K562 (cell line): Measurements from ENCODE around the gene KLK11. TPM values are rescaled to one million over a fixed set of nuclear protein-coding genes. Genes with fewer than 3 reads are reported as not detected.

Experiments
- ATAC-seq: fragments of 200-7000 bp; cut with Tn5 transposase; 3 replicates; pipeline ENCODE4 v1.9.1; 2020; ENCODE audit warnings: moderate library complexity
- BruUV-seq: library from RNA; stranded (reverse); fragments of 400-500 nt; replicated peaks from 2 replicates; lab custom pipeline; 2021; lab: Mats Ljungman, UMichigan
- CTCF ChIA-PET: fragments of 300-600 bp; formaldehyde crosslinking; extraction: SDS; loops from one replicate; lab custom pipeline; 2021; ENCODE audit warnings: low intra/inter-chr PET ratio; lab: Yijun Ruan, JAX
- POLR2A ChIA-PET: fragments of 300-600, 350-650 bp; sonication (Branson Sonifier 250); formaldehyde crosslinking; extraction: SDS; loops from one replicate; lab custom pipeline; 2021; ENCODE audit warnings: antibody characterized with exemption, inconsistent platforms; lab: Yijun Ruan, JAX
- DNase-seq, 4 experiments: peaks; one replicate each; pipeline versions ENCODE4 v3.0.0 to v3.0.0-alpha.2; 2011 to 2018; ENCODE audit warnings: low spot score in 3 of 4, mixed read lengths in 3 of 4; ENCODE audit errors: extremely low read depth in 1 of 4
- FAIRE-seq: peaks from 2 replicates; lab custom pipeline; 2011; peaks lifted over from hg19 to GRCh38; lab: Jason Lieb, UNC
- H2AFZ ChIP-seq: 2 replicates; pipeline ENCODE4 v1.6.0; 2011; ENCODE audit warnings: low read depth, low read length, control low read depth, inconsistent platforms
- H3K27ac ChIP-seq: fragments of 200-600 bp; 3 replicates; pipeline ENCODE4 v1.8.0; 2011; ENCODE audit warnings: low read depth, mild to moderate bottlenecking, control low read depth, inconsistent platforms, low read length, moderate library complexity, mixed read lengths; ENCODE audit errors: extremely low read depth
- H3K27me3 ChIP-seq, 2 experiments: fragments of 300-600 bp in 1 of 2; 2 replicates in 1 of 2; 3 replicates in 1 of 2; pipeline versions ENCODE4 v1.6.0 to v1.8.0; 2011; ENCODE audit warnings: inconsistent platforms in 2 of 2, low read length in 2 of 2, mild to moderate bottlenecking in 1 of 2, mixed read lengths in 1 of 2, moderate library complexity in 1 of 2; ENCODE audit not compliant: control insufficient read depth in 2 of 2, insufficient read depth in 2 of 2
- H3K36me3 ChIP-seq: fragments of 300-600 bp; 3 replicates; pipeline ENCODE4 v1.8.0; 2011; ENCODE audit warnings: mild to moderate bottlenecking, low read length, inconsistent platforms; ENCODE audit not compliant: control insufficient read depth, insufficient read depth
- H3K4me1 ChIP-seq, 2 experiments: fragments of 200-600 bp in 1 of 2; replicated peaks in 1 of 2; 2 replicates in 1 of 2; 3 replicates in 1 of 2; pipeline versions ENCODE4 v1.5.1 to v1.8.0; 2011; ENCODE audit warnings: inconsistent platforms in 2 of 2, low read length in 2 of 2, mild to moderate bottlenecking in 1 of 2, mixed read lengths in 1 of 2, moderate library complexity in 1 of 2; ENCODE audit not compliant: control insufficient read depth in 2 of 2, insufficient read depth in 2 of 2
- H3K4me2 ChIP-seq: 2 replicates; pipeline ENCODE4 v1.6.1; 2011; ENCODE audit warnings: low read length, control low read depth, inconsistent platforms, mixed read lengths; ENCODE audit not compliant: insufficient read depth
- H3K4me3 ChIP-seq: fragments of 200-600 bp; sonication (generic), shearing (Covaris generic); 2 replicates; pipeline ENCODE4 v1.5.1; 2016; ENCODE audit warnings: control low read depth, inconsistent platforms
- H3K79me2 ChIP-seq: fragments of 200-600 bp; 3 replicates; pipeline ENCODE4 v1.8.0; 2011; ENCODE audit warnings: low read length, inconsistent platforms; ENCODE audit not compliant: control insufficient read depth, insufficient read depth
- H3K9ac ChIP-seq, 2 experiments: 2 replicates each; pipeline versions ENCODE4 v1.6.0 to v1.6.1; 2011; ENCODE audit warnings: low read depth in 2 of 2, low read length in 2 of 2, control low read depth in 1 of 2, inconsistent platforms in 1 of 2, mild to moderate bottlenecking in 1 of 2, mixed read lengths in 1 of 2; ENCODE audit not compliant: insufficient read depth in 1 of 2
- H3K9me1 ChIP-seq: one replicate; pipeline ENCODE4 v1.6.0; 2011; ENCODE audit warnings: inconsistent platforms, mild to moderate bottlenecking, low read length, moderate library complexity; ENCODE audit not compliant: control insufficient read depth, insufficient read depth
- H3K9me3 ChIP-seq: replicated peaks from 2 replicates; pipeline ENCODE4 v1.5.1; 2011; ENCODE audit warnings: low read depth, low read length, inconsistent platforms; ENCODE audit not compliant: control insufficient read depth, insufficient read depth
- H4K20me1 ChIP-seq: replicated peaks from 2 replicates; pipeline ENCODE4 v1.6.1; 2011; ENCODE audit warnings: low read length, inconsistent platforms, mixed read lengths; ENCODE audit not compliant: control insufficient read depth, insufficient read depth
- CTBP1 ChIP-seq: fragments of 450-650 bp; IDR thresholded peaks from 2 replicates; pipeline ENCODE4 v1.6.1; 2016; ENCODE audit warnings: borderline replicate concordance
- HDAC2 ChIP-seq: fragments of 450-650 bp; IDR thresholded peaks from 2 replicates; pipeline ENCODE4 v1.6.1; 2016; ENCODE audit warnings: mild to moderate bottlenecking
- KDM1A ChIP-seq, 2 experiments: fragments of 450-650 bp; IDR thresholded peaks; 2 replicates each; pipeline ENCODE4 v1.6.1; 2016; ENCODE audit warnings: mild to moderate bottlenecking in 2 of 2
- RBM17 ChIP-seq: fragments of 200-400 bp; formaldehyde crosslinking; IDR thresholded peaks from 2 replicates; pipeline ENCODE4 v1.6.1; 2017; ENCODE audit warnings: low read depth, mild to moderate bottlenecking, low read length, borderline replicate concordance
- RCOR1 ChIP-seq, 2 experiments: IDR thresholded peaks; 2 replicates each; pipeline ENCODE4 v1.6.1; 2012; ENCODE audit warnings: low read depth in 2 of 2, low read length in 2 of 2, borderline replicate concordance in 1 of 2, improper control_type of control experiment in 1 of 2
- YBX1 ChIP-seq: fragments of 450-650 bp; IDR thresholded peaks from 2 replicates; pipeline ENCODE4 v1.7.1; 2016; ENCODE audit warnings: mild to moderate bottlenecking
- ZNF143 ChIP-seq: sonication (generic); formaldehyde crosslinking; IDR thresholded peaks from 2 replicates; pipeline ENCODE4 v1.9.0; 2022; ENCODE audit warnings: mild to moderate bottlenecking, missing genetic modification reagents
- WGBS: fragments of 100-300 bp; shearing (Covaris generic); methylation state at CpG from one replicate; pipeline ENCODE4 v1.1.6; 2016; ENCODE audit warnings: low coverage, mixed read lengths; ENCODE audit not compliant: insufficient coverage; ENCODE audit errors: missing lambda C conversion rate; 5-methylcytosine and 5-hydroxymethylcytosine counted together
- in situ Hi-C: fragments of 300-500 bp; cut with MboI; formaldehyde crosslinking; loops from 4 replicates; pipeline ENCODE4 v1.15.0; 2018; ENCODE audit warnings: inconsistent platforms, mixed read lengths
- intact Hi-C: fragments of 100-400 bp; cut with micrococcal nuclease; formaldehyde crosslinking; loops from 2 replicates; pipeline ENCODE4 v1.14.2; 2022
- polyA plus RNA-seq, 8 experiments: library from polyadenylated mRNA; depleted of rRNA in 4 of 8; stranded (reverse) in 5 of 8; unstranded in 3 of 8; fragments of >200 nt; fragmentation: Nextera tagmentation in 2 of 8; fragmentation: Illumina TruSeq in 1 of 8; extraction: Ambion mirVana in 2 of 8; extraction: Trizol in 1 of 8; gene quantifications; 2 replicates each; pipeline versions ENCODE4 v1.2.1 to v1.2.3, GENCODE V29; 2011 to 2014; ENCODE audit warnings: inconsistent platforms in 1 of 8, missing spikeins in 1 of 8
- total RNA-seq, 7 experiments: library from RNA; depleted of rRNA in 6 of 7; stranded (reverse); fragments of >200 nt in 6 of 7; fragmentation: Illumina TruSeq in 2 of 7; extraction: Trizol in 2 of 7; gene quantifications; 2 replicates each; pipeline versions ENCODE4 v1.2.1 to v1.2.3, GENCODE V29; 2011 to 2021; ENCODE audit warnings: low replicate concordance in 1 of 7
- TF ChIP-seq, protein P1 (sequence below): sonication (generic); formaldehyde crosslinking; IDR thresholded peaks from 2 replicates; pipeline ENCODE4 v1.8.0; 2023; ENCODE audit warnings: mild to moderate bottlenecking, missing genetic modification reagents

Gene KLK11
- total and polyA plus RNA-seq, 9 of the 15 experiments (the other 6 are each of a cell fraction or from before 2014, with no cell fraction given), result not detected

DNA sequence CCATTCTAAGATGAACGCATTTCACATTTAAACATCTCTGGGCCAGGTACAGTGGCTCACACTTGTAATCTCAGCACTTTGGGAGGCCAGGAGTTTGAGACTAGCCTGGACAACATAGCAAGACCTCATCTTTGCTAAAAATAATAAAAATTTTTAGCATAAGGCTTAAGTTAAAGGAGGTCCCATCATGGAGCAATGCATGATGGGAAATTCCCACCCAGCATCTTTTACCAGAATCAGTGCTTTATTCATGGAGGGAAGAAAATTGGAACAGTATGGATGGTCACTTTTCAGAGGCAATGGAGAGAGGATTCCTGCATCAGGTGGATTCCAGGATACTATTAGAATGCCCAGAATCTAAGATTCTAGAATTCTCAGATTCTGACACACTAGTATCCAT, 21.2 kb downstream of the KLK11 start:
- no peaks in the 10 kb centered on the region for H3K9me1 ChIP-seq
- no peak for TF ChIP-seq RBM17
- TF ChIP-seq KDM1A (IDR thresholded peaks at IDR 0.05), result peak; percentile 82 to 88
- peak in 1 of 2 experiments; percentile 84; a peak in 2 of 4 replicates for TF ChIP-seq RCOR1 (IDR thresholded peaks at IDR 0.05; ENCODE audit: borderline replicate concordance in 1 of 2, low read depth in 2 of 2, low read length in 2 of 2)
- TF ChIP-seq, protein P1, sequence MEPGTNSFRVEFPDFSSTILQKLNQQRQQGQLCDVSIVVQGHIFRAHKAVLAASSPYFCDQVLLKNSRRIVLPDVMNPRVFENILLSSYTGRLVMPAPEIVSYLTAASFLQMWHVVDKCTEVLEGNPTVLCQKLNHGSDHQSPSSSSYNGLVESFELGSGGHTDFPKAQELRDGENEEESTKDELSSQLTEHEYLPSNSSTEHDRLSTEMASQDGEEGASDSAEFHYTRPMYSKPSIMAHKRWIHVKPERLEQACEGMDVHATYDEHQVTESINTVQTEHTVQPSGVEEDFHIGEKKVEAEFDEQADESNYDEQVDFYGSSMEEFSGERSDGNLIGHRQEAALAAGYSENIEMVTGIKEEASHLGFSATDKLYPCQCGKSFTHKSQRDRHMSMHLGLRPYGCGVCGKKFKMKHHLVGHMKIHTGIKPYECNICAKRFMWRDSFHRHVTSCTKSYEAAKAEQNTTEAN, result no peak
- TF ChIP-seq ZNF143 (CRISPR knock-in tag), result peak; percentile 63
- peak; percentile 56; the same call in 1 of the 2 replicates for TF ChIP-seq HDAC2
- TF ChIP-seq CTBP1, result peak; percentile 76
- TF ChIP-seq YBX1, result no peak
- TF ChIP-seq, all 486 proteins: peak for 5
- no peak for FAIRE-seq
- Histone ChIP-seq H3K9ac (no peak overlapping the region), H3K79me2 (no peaks in the 10 kb centered on the region), H2AFZ (no peak overlapping the region), H3K4me2 (no peak overlapping the region), H3K27me3 (peaks cover 0 to 21% of the 10 kb centered on the region in 2 experiments; a peak in 2 of 5 replicates), H3K9me3 (no peaks in the 10 kb centered on the region), H4K20me1 (no peaks in the 10 kb centered on the region), H3K4me3 (no peak overlapping the region), H3K27ac (no peak overlapping the region), H3K4me1 (peaks cover 19 to 31% of the 10 kb centered on the region in 2 experiments; a peak in 4 of 5 replicates), H3K36me3 (no peaks in the 10 kb centered on the region)
- no peak for ATAC-seq
- no TSS peak for BruUV-seq
- in situ Hi-C loops, result no loop called here
- no peak for DNase-seq
- 0% methylated on average over 1 of the region's 1 CpG for WGBS
- ChIA-PET POLR2A (no interaction called here), CTCF (no interaction called here)
- intact Hi-C loops, result no loop called here
